Progenitor cell of endocrine pancreas (in vitro differentiated cells): ENCODE measurements around the gene RBM26. TPM values are rescaled to one million over a fixed set of nuclear protein-coding genes. Genes with fewer than 3 reads are reported as not detected.

Source experiments
- DNase-seq: peaks from one replicate; pipeline ENCODE4 v3.0.0; 2021; ENCODE audit warnings: low spot score; ENCODE audit not compliant: unreplicated experiment
- H3K27ac Mint-ChIP-seq: 2 replicates; pipeline ENCODE4 v1.8.0; 2021; ENCODE audit warnings: mild to moderate bottlenecking, moderate library complexity, mixed read lengths
- H3K27me3 Mint-ChIP-seq: 2 replicates; pipeline ENCODE4 v1.8.0; 2021; ENCODE audit warnings: mixed read lengths
- H3K36me3 Mint-ChIP-seq: 2 replicates; pipeline ENCODE4 v1.8.0; 2022; ENCODE audit warnings: mixed read lengths; ENCODE audit not compliant: insufficient read depth
- H3K4me1 Mint-ChIP-seq: 2 replicates; pipeline ENCODE4 v1.8.0; 2021; ENCODE audit warnings: low read depth, mixed read lengths
- H3K4me3 Mint-ChIP-seq: 2 replicates; pipeline ENCODE4 v1.8.0; 2021; ENCODE audit warnings: low read depth, mild to moderate bottlenecking, moderate library complexity, mixed read lengths
- H3K9me3 Mint-ChIP-seq: 2 replicates; pipeline ENCODE4 v1.8.0; 2021; ENCODE audit warnings: low read depth, mixed read lengths
- total RNA-seq: library from RNA; stranded (reverse); gene quantifications from 2 replicates; pipeline ENCODE4 v1.2.1, GENCODE V29; 2021
- TF ChIP-seq, protein P1 (sequence below): fragments of 200-600 bp; sonication (generic); IDR thresholded peaks from one replicate; pipeline ENCODE4 v1.5.0; 2021; ENCODE audit warnings: antibody characterized with exemption, mild to moderate bottlenecking; ENCODE audit not compliant: unreplicated experiment

Gene RBM26
- total RNA-seq, 1 donor from 2014 or later = 81.2 TPM

- no peak overlapping the region for H3K27ac Mint-ChIP-seq
- H3K4me3 Mint-ChIP-seq = no peak overlapping the region
- H3K36me3 Mint-ChIP-seq = peaks cover 8% of the 10 kb centered on the region
- no peaks in the 10 kb centered on the region for H3K9me3 Mint-ChIP-seq
- H3K27me3 Mint-ChIP-seq = no peaks in the 10 kb centered on the region
- no peaks in the 10 kb centered on the region for H3K4me1 Mint-ChIP-seq
- TF ChIP-seq, protein P1, sequence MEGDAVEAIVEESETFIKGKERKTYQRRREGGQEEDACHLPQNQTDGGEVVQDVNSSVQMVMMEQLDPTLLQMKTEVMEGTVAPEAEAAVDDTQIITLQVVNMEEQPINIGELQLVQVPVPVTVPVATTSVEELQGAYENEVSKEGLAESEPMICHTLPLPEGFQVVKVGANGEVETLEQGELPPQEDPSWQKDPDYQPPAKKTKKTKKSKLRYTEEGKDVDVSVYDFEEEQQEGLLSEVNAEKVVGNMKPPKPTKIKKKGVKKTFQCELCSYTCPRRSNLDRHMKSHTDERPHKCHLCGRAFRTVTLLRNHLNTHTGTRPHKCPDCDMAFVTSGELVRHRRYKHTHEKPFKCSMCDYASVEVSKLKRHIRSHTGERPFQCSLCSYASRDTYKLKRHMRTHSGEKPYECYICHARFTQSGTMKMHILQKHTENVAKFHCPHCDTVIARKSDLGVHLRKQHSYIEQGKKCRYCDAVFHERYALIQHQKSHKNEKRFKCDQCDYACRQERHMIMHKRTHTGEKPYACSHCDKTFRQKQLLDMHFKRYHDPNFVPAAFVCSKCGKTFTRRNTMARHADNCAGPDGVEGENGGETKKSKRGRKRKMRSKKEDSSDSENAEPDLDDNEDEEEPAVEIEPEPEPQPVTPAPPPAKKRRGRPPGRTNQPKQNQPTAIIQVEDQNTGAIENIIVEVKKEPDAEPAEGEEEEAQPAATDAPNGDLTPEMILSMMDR = no peak
- no peak for DNase-seq
Observed at GRCh38 chr13:79314652-79315051, 91.4 kb downstream of the RBM26 start.

DNA sequence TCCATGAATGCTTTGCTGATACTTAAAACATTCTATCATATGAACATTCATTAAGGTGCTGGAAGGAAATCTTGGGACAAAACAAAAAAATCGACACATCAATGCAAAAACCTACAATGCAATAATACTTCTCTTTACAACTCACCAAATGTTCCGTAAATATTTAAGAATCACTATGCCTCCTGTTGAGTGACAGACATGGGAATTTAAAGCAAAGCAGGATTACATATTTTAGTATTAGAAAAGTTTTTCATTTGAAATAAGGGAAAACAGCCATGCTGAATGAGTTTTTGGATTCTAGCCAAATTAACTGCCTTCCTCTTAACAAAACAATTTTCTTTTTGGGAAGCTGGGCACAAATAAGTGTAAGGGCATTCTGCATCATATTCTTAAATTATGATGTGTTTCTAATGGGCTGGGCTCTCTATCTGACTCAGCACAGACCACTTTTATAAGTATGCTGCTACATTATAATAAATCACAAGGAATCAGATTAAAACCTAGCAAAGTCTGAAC, 93.7 kb downstream of the RBM26 start:
- Mint-ChIP-seq H3K9me3 (no peaks in the 10 kb centered on the region), H3K27ac (no peak overlapping the region), H3K4me1 (no peaks in the 10 kb centered on the region), H3K4me3 (no peak overlapping the region), H3K36me3 (peaks cover 4% of the 10 kb centered on the region), H3K27me3 (no peaks in the 10 kb centered on the region)
- TF ChIP-seq, protein P1 = no peak
- no peak for DNase-seq

- Mint-ChIP-seq H3K27me3 (no peaks in the 10 kb centered on the region), H3K4me1 (no peaks in the 10 kb centered on the region), H3K27ac (no peak overlapping the region), H3K36me3 (peaks cover 4% of the 10 kb centered on the region), H3K4me3 (no peak overlapping the region), H3K9me3 (no peaks in the 10 kb centered on the region)
- DNase-seq = no peak
- TF ChIP-seq, protein P1 = no peak
Observed at GRCh38 chr13:79311386-79311785, 94.7 kb downstream of the RBM26 start.

DNA sequence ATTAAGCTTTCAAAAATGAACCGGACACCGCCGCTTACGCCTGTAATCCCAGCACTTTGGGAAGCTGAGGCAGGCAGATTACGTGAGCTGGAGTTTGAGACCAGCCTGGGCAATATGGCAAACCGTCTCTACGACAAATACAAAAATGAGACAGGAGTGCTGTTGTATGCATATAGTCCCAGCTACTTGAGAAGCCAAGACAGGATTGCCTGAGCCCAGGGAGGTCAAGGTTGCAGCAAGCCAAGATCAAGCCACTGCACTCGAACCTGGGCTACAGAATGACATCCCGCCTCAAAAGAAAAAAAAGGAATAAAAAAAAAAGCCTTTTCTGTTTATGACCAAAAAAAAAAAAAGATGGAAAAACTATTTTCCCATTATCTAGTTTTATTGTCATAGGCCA, 96.4 kb downstream of the RBM26 start:
- Mint-ChIP-seq H3K27ac (no peak overlapping the region), H3K36me3 (peaks cover 2% of the 10 kb centered on the region), H3K4me3 (no peak overlapping the region), H3K4me1 (no peaks in the 10 kb centered on the region), H3K9me3 (no peaks in the 10 kb centered on the region), H3K27me3 (no peaks in the 10 kb centered on the region)
- TF ChIP-seq, protein P1 = no peak
- DNase-seq = no peak

DNA sequence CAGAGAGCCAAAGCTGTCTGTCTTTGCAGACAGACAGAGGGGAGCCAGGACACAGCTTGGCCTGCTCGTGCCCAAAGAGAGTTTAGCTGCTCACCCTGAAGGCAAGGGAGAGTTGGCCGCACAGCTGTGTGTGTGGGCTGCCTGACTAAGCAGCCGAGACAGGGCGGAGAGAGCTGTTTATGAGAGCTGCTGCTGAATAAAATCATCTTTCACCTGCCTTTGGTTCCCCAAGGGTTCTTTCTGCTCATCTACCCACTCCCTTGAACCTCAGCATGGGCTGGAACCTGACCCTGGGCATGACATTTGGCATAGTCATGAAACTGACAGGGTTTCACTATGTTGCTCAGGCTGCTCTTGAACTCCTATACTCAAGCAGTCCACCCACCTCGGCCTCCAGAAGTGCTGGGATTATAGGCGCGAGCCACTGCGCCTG, 98.2 kb downstream of the RBM26 start:
- no peaks in the 10 kb centered on the region for H3K36me3 Mint-ChIP-seq
- H3K4me1 Mint-ChIP-seq = no peaks in the 10 kb centered on the region
- no peaks in the 10 kb centered on the region for H3K9me3 Mint-ChIP-seq
- no peak for DNase-seq
- H3K27me3 Mint-ChIP-seq = no peaks in the 10 kb centered on the region
- H3K27ac Mint-ChIP-seq = no peak overlapping the region
- H3K4me3 Mint-ChIP-seq = no peak overlapping the region
- TF ChIP-seq, protein P1 = no peak
